H9 (cell line): ENCODE measurements around the gene C5orf22. TPM values are rescaled to one million over a fixed set of nuclear protein-coding genes. Genes with fewer than 3 reads are reported as not detected.

ENCODE experiments used
- DNase-seq: peaks from one replicate; pipeline ENCODE4 v3.0.0-alpha.2; 2017
- H2AFZ ChIP-seq: one replicate; pipeline ENCODE4 v1.6.1; 2013; ENCODE audit warnings: mild to moderate bottlenecking, low read length, control low read depth, moderate library complexity
- H2AK5ac ChIP-seq: 2 replicates; pipeline ENCODE4 v1.6.1; 2013; ENCODE audit warnings: low read length, control low read depth, mixed read lengths; ENCODE audit not compliant: insufficient read length
- H2BK120ac ChIP-seq: one replicate; pipeline ENCODE4 v1.6.1; 2013; ENCODE audit warnings: low read depth, mild to moderate bottlenecking, low read length, control low read depth, inconsistent platforms; ENCODE audit not compliant: poor library complexity, severe bottlenecking
- H2BK12ac ChIP-seq: 2 replicates; pipeline ENCODE4 v1.6.1; 2013; ENCODE audit warnings: low read length, control low read depth, mixed read lengths, low read depth; ENCODE audit not compliant: insufficient read length
- H2BK15ac ChIP-seq: 2 replicates; pipeline ENCODE4 v1.6.1; 2013; ENCODE audit warnings: low read depth, low read length, control low read depth
- H2BK20ac ChIP-seq: one replicate; pipeline ENCODE4 v1.6.1; 2013; ENCODE audit warnings: low read depth, mild to moderate bottlenecking, low read length, control low read depth, inconsistent platforms; ENCODE audit not compliant: poor library complexity, severe bottlenecking
- H2BK5ac ChIP-seq: 2 replicates; pipeline ENCODE4 v1.6.1; 2013; ENCODE audit warnings: low read length, control low read depth, mixed read lengths; ENCODE audit not compliant: insufficient read length
- H3K14ac ChIP-seq: 2 replicates; pipeline ENCODE4 v1.6.1; 2013; ENCODE audit warnings: low read length, control low read depth; ENCODE audit not compliant: insufficient read depth
- H3K18ac ChIP-seq: 2 replicates; pipeline ENCODE4 v1.6.1; 2013; ENCODE audit warnings: low read depth, mild to moderate bottlenecking, mixed read lengths, low read length, control low read depth; ENCODE audit not compliant: insufficient read length
- H3K23ac ChIP-seq: 2 replicates; pipeline ENCODE4 v1.6.1; 2013; ENCODE audit warnings: low read length, control low read depth, mixed read lengths, low read depth; ENCODE audit not compliant: insufficient read length
- H3K23me2 ChIP-seq: 2 replicates; pipeline ENCODE4 v1.6.1; 2013; ENCODE audit warnings: low read depth, mild to moderate bottlenecking, mixed read lengths, low read length, control low read depth; ENCODE audit not compliant: insufficient read length, poor library complexity, severe bottlenecking
- H3K27ac ChIP-seq: 2 replicates; pipeline ENCODE4 v1.5.1; 2013; ENCODE audit warnings: low read length, control low read depth, mixed read lengths, low read depth; ENCODE audit not compliant: insufficient read length
- H3K27me3 ChIP-seq: 2 replicates; pipeline ENCODE4 v1.6.1; 2013; ENCODE audit warnings: low read length, control low read depth, inconsistent platforms; ENCODE audit not compliant: insufficient read depth
- H3K4ac ChIP-seq: 2 replicates; pipeline ENCODE4 v1.6.1; 2013; ENCODE audit warnings: low read depth, mild to moderate bottlenecking, control low read depth, inconsistent platforms, low read length, moderate library complexity
- H3K4me1 ChIP-seq: 2 replicates; pipeline ENCODE4 v1.6.1; 2013; ENCODE audit warnings: low read length, control low read depth, inconsistent platforms; ENCODE audit not compliant: insufficient read depth
- H3K4me2 ChIP-seq: 2 replicates; pipeline ENCODE4 v1.6.1; 2013; ENCODE audit warnings: low read length, control low read depth, mixed read lengths; ENCODE audit not compliant: insufficient read length, insufficient read depth
- H3K56ac ChIP-seq: 2 replicates; pipeline ENCODE4 v1.6.1; 2013; ENCODE audit warnings: low read depth, mild to moderate bottlenecking, mixed read lengths, low read length, control low read depth; ENCODE audit not compliant: insufficient read length
- H3K79me1 ChIP-seq: 2 replicates; pipeline ENCODE4 v1.6.1; 2013; ENCODE audit warnings: low read depth, mild to moderate bottlenecking, moderate library complexity, low read length, control low read depth, inconsistent platforms; ENCODE audit not compliant: insufficient read depth, poor library complexity, severe bottlenecking
- H3K79me2 ChIP-seq: 2 replicates; pipeline ENCODE4 v1.6.1; 2013; ENCODE audit warnings: low read length, control low read depth, inconsistent platforms; ENCODE audit not compliant: insufficient read depth
- H3K9ac ChIP-seq: 2 replicates; pipeline ENCODE4 v1.6.1; 2013; ENCODE audit warnings: low read length, control low read depth, mixed read lengths; ENCODE audit not compliant: insufficient read length; ENCODE audit errors: extremely low read depth
- H3K9me3 ChIP-seq: one replicate; pipeline ENCODE4 v1.6.1; 2013; ENCODE audit warnings: low read depth, low read length, inconsistent platforms; ENCODE audit not compliant: control insufficient read depth
- H3T11ph ChIP-seq: one replicate; pipeline ENCODE4 v1.6.1; 2013; ENCODE audit warnings: mild to moderate bottlenecking, low read length, control low read depth, inconsistent platforms
- H4K20me1 ChIP-seq: one replicate; pipeline ENCODE4 v1.6.1; 2013; ENCODE audit not compliant: control insufficient read depth, insufficient read length, insufficient read depth
- H4K5ac ChIP-seq: 2 replicates; pipeline ENCODE4 v1.6.1; 2013; ENCODE audit warnings: low read depth, mild to moderate bottlenecking, mixed read lengths, low read length, control low read depth; ENCODE audit not compliant: insufficient read length
- H4K8ac ChIP-seq: replicated peaks from 2 replicates; pipeline ENCODE4 v1.6.1; 2013; ENCODE audit warnings: low read length, control low read depth, mixed read lengths, low read depth; ENCODE audit not compliant: insufficient read length
- H4K91ac ChIP-seq: 2 replicates; pipeline ENCODE4 v1.6.1; 2013; ENCODE audit warnings: low read depth, mild to moderate bottlenecking, moderate library complexity, mixed read lengths, low read length, control low read depth; ENCODE audit not compliant: insufficient read length
- H3K27ac Mint-ChIP-seq, 3 experiments: 2 replicates in 2 of 3; 3 replicates in 1 of 3; pipeline ENCODE4 v1.8.0; 2020 to 2021; ENCODE audit warnings: mixed read lengths in 3 of 3, mild to moderate bottlenecking in 1 of 3, moderate library complexity in 1 of 3
- H3K27me3 Mint-ChIP-seq: 2 replicates; pipeline ENCODE4 v1.8.0; 2021; ENCODE audit warnings: low read depth, mild to moderate bottlenecking, moderate library complexity, mixed read lengths
- H3K36me3 Mint-ChIP-seq, 3 experiments: 2 replicates in 2 of 3; 3 replicates in 1 of 3; pipeline ENCODE4 v1.8.0; 2020 to 2021; ENCODE audit warnings: low read depth in 3 of 3, mixed read lengths in 3 of 3; ENCODE audit not compliant: insufficient read depth in 1 of 3
- H3K4me1 Mint-ChIP-seq, 2 experiments: 2 replicates each; pipeline ENCODE4 v1.8.0; 2020; ENCODE audit warnings: mixed read lengths in 2 of 2
- H3K4me3 Mint-ChIP-seq, 2 experiments: 2 replicates in 1 of 2; 3 replicates in 1 of 2; pipeline ENCODE4 v1.8.0; 2020 to 2021; ENCODE audit warnings: mild to moderate bottlenecking in 2 of 2, mixed read lengths in 2 of 2, moderate library complexity in 1 of 2
- H3K9me3 Mint-ChIP-seq, 2 experiments: 2 replicates in 1 of 2; 3 replicates in 1 of 2; pipeline ENCODE4 v1.8.0; 2020; ENCODE audit warnings: mild to moderate bottlenecking in 2 of 2, mixed read lengths in 2 of 2, moderate library complexity in 1 of 2
- whole genome bisulfite sequencing: extraction: QIAGEN DNeasy Blood & Tissue Kit; methylation state at CpG from one replicate; pipeline ENCODE4 v1.1.7; 2013; ENCODE audit warnings: missing lambda C conversion rate, low lambda C conversion rate, mixed read lengths; ENCODE audit not compliant: insufficient read length; ENCODE audit errors: extremely low coverage; 5-methylcytosine and 5-hydroxymethylcytosine counted together
- total RNA-seq: library from RNA; stranded (reverse); gene quantifications from 2 replicates; pipeline ENCODE4 v1.2.1, GENCODE V29; 2021
- TF ChIP-seq, protein P1 (sequence below): fragments of 200-600 bp; sonication (generic); conservative IDR thresholded peaks from 3 replicates; pipeline ENCODE4 v1.8.0; 2021; ENCODE audit warnings: antibody characterized with exemption, mild to moderate bottlenecking

C5orf22 gene
- total RNA-seq, 1 experiment from 2014 or later, result 34.0 TPM

- Histone ChIP-seq H4K8ac (no peak overlapping the region), H3K4me1 (no peaks in the 10 kb centered on the region), H3K18ac (no peak overlapping the region), H2BK12ac (no peak overlapping the region), H4K5ac (no peak overlapping the region), H3K14ac (no peak overlapping the region), H3K56ac (no peak overlapping the region), H3K27ac (no peak overlapping the region), H2AK5ac (no peak overlapping the region), H2BK15ac (no peak overlapping the region), H3K4me2 (no peak overlapping the region), H2AFZ (no peak overlapping the region), H3K79me1 (no peaks in the 10 kb centered on the region), H2BK120ac (no peak overlapping the region), H2BK20ac (no peak overlapping the region), H3T11ph (no peak overlapping the region), H3K23me2 (no peaks in the 10 kb centered on the region), H3K9ac (no peak overlapping the region), H3K27me3 (no peaks in the 10 kb centered on the region), H3K9me3 (no peaks in the 10 kb centered on the region), H4K20me1 (no peaks in the 10 kb centered on the region), H3K4ac (no peak overlapping the region), H2BK5ac (no peak overlapping the region), H3K23ac (no peak overlapping the region), H4K91ac (no peak overlapping the region), H3K79me2 (no peaks in the 10 kb centered on the region)
- no peak for DNase-seq
- Mint-ChIP-seq H3K27ac (no peak overlapping the region; a peak in 1 of 7 replicates), H3K27me3 (no peaks in the 10 kb centered on the region), H3K4me3 (no peak overlapping the region), H3K9me3 (peaks cover 9 to 11% of the 10 kb centered on the region in 2 experiments), H3K4me1 (no peaks in the 10 kb centered on the region), H3K36me3 (peaks cover 14 to 26% (median 19%) of the 10 kb centered on the region in 3 experiments)
- TF ChIP-seq, protein P1, sequence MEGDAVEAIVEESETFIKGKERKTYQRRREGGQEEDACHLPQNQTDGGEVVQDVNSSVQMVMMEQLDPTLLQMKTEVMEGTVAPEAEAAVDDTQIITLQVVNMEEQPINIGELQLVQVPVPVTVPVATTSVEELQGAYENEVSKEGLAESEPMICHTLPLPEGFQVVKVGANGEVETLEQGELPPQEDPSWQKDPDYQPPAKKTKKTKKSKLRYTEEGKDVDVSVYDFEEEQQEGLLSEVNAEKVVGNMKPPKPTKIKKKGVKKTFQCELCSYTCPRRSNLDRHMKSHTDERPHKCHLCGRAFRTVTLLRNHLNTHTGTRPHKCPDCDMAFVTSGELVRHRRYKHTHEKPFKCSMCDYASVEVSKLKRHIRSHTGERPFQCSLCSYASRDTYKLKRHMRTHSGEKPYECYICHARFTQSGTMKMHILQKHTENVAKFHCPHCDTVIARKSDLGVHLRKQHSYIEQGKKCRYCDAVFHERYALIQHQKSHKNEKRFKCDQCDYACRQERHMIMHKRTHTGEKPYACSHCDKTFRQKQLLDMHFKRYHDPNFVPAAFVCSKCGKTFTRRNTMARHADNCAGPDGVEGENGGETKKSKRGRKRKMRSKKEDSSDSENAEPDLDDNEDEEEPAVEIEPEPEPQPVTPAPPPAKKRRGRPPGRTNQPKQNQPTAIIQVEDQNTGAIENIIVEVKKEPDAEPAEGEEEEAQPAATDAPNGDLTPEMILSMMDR, result no peak
- WGBS, result no CpG with 5 or more reads among the region's 3 CpGs
These were observed 27.8 kb downstream of the C5orf22 start for GRCh38 chr5:31559942-31560341.
